GM23338 (cell line): ENCODE results near the gene GPSM1.

Experiments
- CREB1 ChIP-seq: fragments of 250-450 bp; sonication (Bioruptor Pico); IDR thresholded peaks from 2 replicates; pipeline ENCODE4 v1.5.0; 2020; ENCODE audit warnings: low read depth, mild to moderate bottlenecking, moderate library complexity
- CTCF ChIP-seq, 2 experiments: fragments of 200-600 bp in 1 of 2; sonication (generic) in 1 of 2; conservative IDR thresholded peaks; 2 replicates each; pipeline versions ENCODE4 v1.5.1 to v1.6.1; 2016 to 2017; ENCODE audit warnings: antibody characterized with exemption in 2 of 2, low read depth in 2 of 2, mild to moderate bottlenecking in 2 of 2, moderate library complexity in 1 of 2
- EZH2 ChIP-seq: fragments of 200-600 bp; sonication (generic); IDR thresholded peaks from one replicate; pipeline ENCODE4 v1.8.0; 2017; ENCODE audit warnings: antibody characterized with exemption, mild to moderate bottlenecking, low read depth; ENCODE audit not compliant: unreplicated experiment
- EZH2phosphoT487 ChIP-seq: fragments of 200-600 bp; sonication (generic); IDR thresholded peaks from one replicate; pipeline ENCODE4 v1.8.1; 2018; ENCODE audit warnings: antibody characterized with exemption; ENCODE audit not compliant: unreplicated experiment
- JUNB ChIP-seq: IDR thresholded peaks from one replicate; pipeline ENCODE4 v1.6.1; 2016; ENCODE audit warnings: antibody characterized with exemption; ENCODE audit not compliant: unreplicated experiment
- POLR2AphosphoS5 ChIP-seq: IDR thresholded peaks from 2 replicates; pipeline ENCODE4 v1.6.1; 2016; ENCODE audit warnings: antibody characterized with exemption, low read depth
- REST ChIP-seq: IDR thresholded peaks from one replicate; pipeline ENCODE4 v1.6.1; 2018; ENCODE audit warnings: antibody characterized with exemption; ENCODE audit not compliant: unreplicated experiment
- STAT1 ChIP-seq: IDR thresholded peaks from one replicate; pipeline ENCODE4 v1.6.1; 2016; ENCODE audit warnings: antibody characterized with exemption; ENCODE audit not compliant: unreplicated experiment
- ZNF114 ChIP-seq: fragments of 250-450 bp; sonication (Bioruptor Pico); IDR thresholded peaks from 2 replicates; pipeline ENCODE4 v1.5.0; 2020; ENCODE audit warnings: mild to moderate bottlenecking, moderate library complexity
- ZNF331 ChIP-seq: fragments of 250-450 bp; sonication (Bioruptor Pico); IDR thresholded peaks from 2 replicates; pipeline ENCODE4 v1.5.0; 2020; ENCODE audit warnings: low read depth, mild to moderate bottlenecking, moderate library complexity

GRCh38 chr9:136343884-136344269 lies 16.5 kb downstream of the GPSM1 start:
- no peak for TF ChIP-seq CTCF (conservative IDR thresholded peaks at IDR 0.05; ENCODE audit: low read depth in 2 of 2)
- no peak for TF ChIP-seq EZH2
- TF ChIP-seq CREB1 (CRISPR knock-in tag), result no peak
- TF ChIP-seq EZH2phosphoT487, result no peak
- no peak for TF ChIP-seq JUNB
- no peak for TF ChIP-seq REST
- no peak for TF ChIP-seq POLR2AphosphoS5
- no peak for TF ChIP-seq ZNF331 (CRISPR knock-in tag)
- TF ChIP-seq ZNF114, result no peak
- no peak for TF ChIP-seq STAT1
